Measurements from ENCODE around the gene HOXD3.

The HOXD3 gene

DNA sequence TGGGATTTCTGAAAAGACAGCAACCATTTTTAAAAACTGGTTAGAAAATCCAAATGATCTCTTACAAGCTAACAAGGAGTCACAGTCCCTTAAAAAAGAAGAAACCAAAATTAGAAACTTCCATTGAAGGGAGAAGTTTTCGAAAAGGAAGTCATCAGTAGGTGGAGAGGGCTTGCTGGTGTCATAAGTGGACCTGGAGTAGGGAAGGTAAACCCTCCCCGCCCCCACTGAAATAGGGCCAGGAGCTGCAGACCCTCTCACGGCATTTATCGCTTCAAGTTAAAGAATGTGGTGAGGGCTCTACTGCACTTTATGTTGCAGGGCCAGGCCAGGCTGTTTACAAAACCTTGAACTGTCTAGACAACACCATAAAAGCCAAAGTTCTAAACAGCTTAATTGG is 47.2 kb upstream of the HOXD3 start:
- Histone ChIP-seq H3K4me2 (ENCODE audit: insufficient read depth, low read length) (no peak overlapping the region), H3K36me3 (ENCODE audit: insufficient read depth, low read length) (no peaks in the 10 kb centered on the region), H3K27me3 (ENCODE audit: insufficient read depth, low read length, poor library complexity) (no peaks in the 10 kb centered on the region), H2AFZ (ENCODE audit: low read depth, low read length) (no peak overlapping the region), H3K9me3 (ENCODE audit: insufficient read depth, low read length, severe bottlenecking) (no peaks in the 10 kb centered on the region), H4K20me1 (ENCODE audit: insufficient read depth, low read length) (no peaks in the 10 kb centered on the region), H3K4me1 (ENCODE audit: insufficient read depth, low read length) (no peaks in the 10 kb centered on the region), H3K79me2 (ENCODE audit: insufficient read depth, low read length) (no peaks in the 10 kb centered on the region), H3K9ac (ENCODE audit: low read depth, low read length) (no peak overlapping the region), H3K4me3 (ENCODE audit: low read depth in 1 of 2, low read length in 2 of 2) (no peak overlapping the region), H3K27ac (ENCODE audit: low read length) (no peak overlapping the region)
- no peak for TF ChIP-seq EZH2 (IDR thresholded peaks at IDR 0.05; ENCODE audit: borderline replicate concordance, low read depth, low read length, severe bottlenecking)
- TF ChIP-seq, protein P1, sequence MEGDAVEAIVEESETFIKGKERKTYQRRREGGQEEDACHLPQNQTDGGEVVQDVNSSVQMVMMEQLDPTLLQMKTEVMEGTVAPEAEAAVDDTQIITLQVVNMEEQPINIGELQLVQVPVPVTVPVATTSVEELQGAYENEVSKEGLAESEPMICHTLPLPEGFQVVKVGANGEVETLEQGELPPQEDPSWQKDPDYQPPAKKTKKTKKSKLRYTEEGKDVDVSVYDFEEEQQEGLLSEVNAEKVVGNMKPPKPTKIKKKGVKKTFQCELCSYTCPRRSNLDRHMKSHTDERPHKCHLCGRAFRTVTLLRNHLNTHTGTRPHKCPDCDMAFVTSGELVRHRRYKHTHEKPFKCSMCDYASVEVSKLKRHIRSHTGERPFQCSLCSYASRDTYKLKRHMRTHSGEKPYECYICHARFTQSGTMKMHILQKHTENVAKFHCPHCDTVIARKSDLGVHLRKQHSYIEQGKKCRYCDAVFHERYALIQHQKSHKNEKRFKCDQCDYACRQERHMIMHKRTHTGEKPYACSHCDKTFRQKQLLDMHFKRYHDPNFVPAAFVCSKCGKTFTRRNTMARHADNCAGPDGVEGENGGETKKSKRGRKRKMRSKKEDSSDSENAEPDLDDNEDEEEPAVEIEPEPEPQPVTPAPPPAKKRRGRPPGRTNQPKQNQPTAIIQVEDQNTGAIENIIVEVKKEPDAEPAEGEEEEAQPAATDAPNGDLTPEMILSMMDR (IDR thresholded peaks at IDR 0.05; ENCODE audit: borderline replicate concordance, extremely low read depth, low read length, poor library complexity, severe bottlenecking) = no peak
- ATAC-seq (ENCODE audit: insufficient read depth, low read depth) (no peak), DNase-seq (no peak)

DNA sequence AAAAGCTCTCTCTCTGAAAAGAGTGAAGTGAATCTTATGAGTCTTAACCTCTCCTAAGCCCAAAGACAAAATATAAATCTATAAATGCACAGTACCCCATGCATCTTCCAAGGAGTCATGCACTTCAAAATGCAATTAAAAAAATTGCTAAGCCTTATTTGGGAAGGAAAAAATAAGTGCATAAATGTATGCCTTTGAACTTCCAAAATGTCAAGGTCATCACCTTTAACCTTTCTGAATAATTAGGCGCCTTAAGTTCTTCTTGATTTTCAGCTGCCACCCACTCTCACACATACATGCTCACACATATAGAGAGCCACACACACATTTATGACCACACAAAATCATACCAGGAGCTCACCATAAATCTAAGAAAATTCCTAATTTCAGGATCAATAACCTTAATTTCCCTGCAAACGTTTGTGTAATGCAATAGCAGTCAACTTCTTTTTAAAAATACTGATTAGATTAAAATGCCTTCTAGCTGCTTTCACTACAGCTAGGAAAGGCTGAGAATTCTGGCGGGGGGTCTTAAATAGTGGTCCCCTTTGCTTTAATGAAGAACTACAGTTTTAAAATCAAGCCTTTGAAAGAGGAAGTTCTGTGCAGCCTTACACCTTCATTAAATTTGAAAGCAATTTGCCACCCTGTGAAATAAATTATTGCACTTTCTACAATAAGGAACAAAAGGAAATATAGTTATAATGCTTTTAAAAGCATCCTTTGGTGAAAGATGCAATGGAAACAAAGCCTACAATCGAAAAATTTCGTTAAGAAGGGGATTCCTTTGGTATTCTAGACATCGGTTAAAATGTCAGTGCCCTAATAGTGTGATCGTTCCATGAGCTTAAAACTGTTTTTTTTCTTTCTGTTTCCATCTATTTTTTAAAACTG is 46.4 kb upstream of the HOXD3 start:
- no peaks in the 10 kb centered on the region for H4K20me1 ChIP-seq (ENCODE audit: insufficient read depth, low read length)
- H3K27ac ChIP-seq (ENCODE audit: low read length) = no peak overlapping the region
- H3K4me2 ChIP-seq (ENCODE audit: insufficient read depth, low read length) = no peak overlapping the region
- DNase-seq (no peak), ATAC-seq (ENCODE audit: insufficient read depth, low read depth) (no peak)
- H3K79me2 ChIP-seq (ENCODE audit: insufficient read depth, low read length) = no peaks in the 10 kb centered on the region
- no peak overlapping the region for H2AFZ ChIP-seq (ENCODE audit: low read depth, low read length)
- H3K9me3 ChIP-seq (ENCODE audit: insufficient read depth, low read length, severe bottlenecking) = no peaks in the 10 kb centered on the region
- no peak for TF ChIP-seq EZH2 (IDR thresholded peaks at IDR 0.05; ENCODE audit: borderline replicate concordance, low read depth, low read length, severe bottlenecking)
- TF ChIP-seq, protein P1 (IDR thresholded peaks at IDR 0.05; ENCODE audit: borderline replicate concordance, extremely low read depth, low read length, poor library complexity, severe bottlenecking) = no peak
- H3K9ac ChIP-seq (ENCODE audit: low read depth, low read length) = no peak overlapping the region
- H3K36me3 ChIP-seq (ENCODE audit: insufficient read depth, low read length) = no peaks in the 10 kb centered on the region
- H3K4me3 ChIP-seq (ENCODE audit: low read depth in 1 of 2, low read length in 2 of 2) = no peak overlapping the region
- H3K4me1 ChIP-seq (ENCODE audit: insufficient read depth, low read length) = no peaks in the 10 kb centered on the region
- H3K27me3 ChIP-seq (ENCODE audit: insufficient read depth, low read length, poor library complexity) = no peaks in the 10 kb centered on the region

GRCh38 chr2:176111309-176111663 is 45.8 kb upstream of the HOXD3 start:
- no peak overlapping the region for H2AFZ ChIP-seq (ENCODE audit: low read depth, low read length)
- H3K9me3 ChIP-seq (ENCODE audit: insufficient read depth, low read length, severe bottlenecking) = no peaks in the 10 kb centered on the region
- no peak overlapping the region for H3K27ac ChIP-seq (ENCODE audit: low read length)
- TF ChIP-seq EZH2 (IDR thresholded peaks at IDR 0.05; ENCODE audit: borderline replicate concordance, low read depth, low read length, severe bottlenecking) = no peak
- TF ChIP-seq, protein P1 (IDR thresholded peaks at IDR 0.05; ENCODE audit: borderline replicate concordance, extremely low read depth, low read length, poor library complexity, severe bottlenecking) = no peak
- ATAC-seq (ENCODE audit: insufficient read depth, low read depth) (no peak), DNase-seq (no peak)
- no peaks in the 10 kb centered on the region for H3K4me1 ChIP-seq (ENCODE audit: insufficient read depth, low read length)
- no peak overlapping the region for H3K4me3 ChIP-seq (ENCODE audit: low read depth in 1 of 2, low read length in 2 of 2)
- H3K9ac ChIP-seq (ENCODE audit: low read depth, low read length) = no peak overlapping the region
- H3K79me2 ChIP-seq (ENCODE audit: insufficient read depth, low read length) = no peaks in the 10 kb centered on the region
- H3K27me3 ChIP-seq (ENCODE audit: insufficient read depth, low read length, poor library complexity) = no peaks in the 10 kb centered on the region
- no peak overlapping the region for H3K4me2 ChIP-seq (ENCODE audit: insufficient read depth, low read length)
- H4K20me1 ChIP-seq (ENCODE audit: insufficient read depth, low read length) = no peaks in the 10 kb centered on the region
- no peaks in the 10 kb centered on the region for H3K36me3 ChIP-seq (ENCODE audit: insufficient read depth, low read length)
